NCI-H1048 (cell line): Measurements from ENCODE around the gene LACTB.
"Not testable (repeated sequence)": the region's sequence is repeated elsewhere in the genome, so short reads cannot be mapped to it uniquely, and the experiment has no call there.

Source experiments
- DNase-seq: peaks from one replicate; lab custom pipeline; 2025; lab: John Stamatoyannopoulos, UW

The LACTB gene

GRCh38 chr15:63090472-63090871 is 31.2 kb upstream of the LACTB start:
- DNase-seq = no peak

- DNase-seq = no peak
Observed at GRCh38 chr15:63090887-63091286, 30.8 kb upstream of the LACTB start.

GRCh38 chr15:63091679-63092446 is 29.8 kb upstream of the LACTB start:
- DNase-seq = no peak

- DNase-seq = no peak
Observed at GRCh38 chr15:63093486-63094205, 28.0 kb upstream of the LACTB start.

- DNase-seq = no peak
Observed at GRCh38 chr15:63094495-63094931, 27.1 kb upstream of the LACTB start.

- DNase-seq = no peak
Observed at GRCh38 chr15:63096178-63096577, 25.5 kb upstream of the LACTB start.

- not testable (repeated sequence) for DNase-seq
Observed at GRCh38 chr15:63098901-63099300, 22.8 kb upstream of the LACTB start.

GRCh38 chr15:63099581-63099980 is 22.1 kb upstream of the LACTB start:
- DNase-seq = not testable (repeated sequence)

GRCh38 chr15:63103416-63103815 is 18.2 kb upstream of the LACTB start:
- no peak for DNase-seq

GRCh38 chr15:63104727-63105126 is 16.9 kb upstream of the LACTB start:
- no peak for DNase-seq

GRCh38 chr15:63105354-63105753 is 16.3 kb upstream of the LACTB start:
- DNase-seq = not testable (repeated sequence)

- no peak for DNase-seq
Observed at GRCh38 chr15:63107895-63108546, 13.6 kb upstream of the LACTB start.

GRCh38 chr15:63109498-63109897 is 12.2 kb upstream of the LACTB start:
- DNase-seq = no peak

- no peak for DNase-seq
Observed at GRCh38 chr15:63109920-63110319, 11.7 kb upstream of the LACTB start.

GRCh38 chr15:63110428-63111026 is 11.1 kb upstream of the LACTB start:
- DNase-seq = no peak

- no peak for DNase-seq
Observed at GRCh38 chr15:63111481-63111880, 10.2 kb upstream of the LACTB start.

- DNase-seq = no peak
Observed at GRCh38 chr15:63112871-63113270, 8.8 kb upstream of the LACTB start.

GRCh38 chr15:63114465-63114864 is 7.2 kb upstream of the LACTB start:
- no peak for DNase-seq

- DNase-seq = no peak
Observed at GRCh38 chr15:63118854-63119253, 2.8 kb upstream of the LACTB start.

- no peak for DNase-seq
Observed at GRCh38 chr15:63122002-63122875, 578 bp downstream of the LACTB start.

- no peak for DNase-seq
Observed at GRCh38 chr15:63124506-63124905, 2.8 kb downstream of the LACTB start.

- no peak for DNase-seq
Observed at GRCh38 chr15:63126726-63127125, 5.1 kb downstream of the LACTB start.
